Gastroesophageal sphincter (tissue), 4 donors: Measurements from ENCODE around the gene BCL6. TPM values are rescaled to one million over a fixed set of nuclear protein-coding genes. Genes with fewer than 3 reads are reported as not detected.

Experiments
- ATAC-seq: fragments of 150-250 bp; one replicate; pipeline ENCODE4 v1.9.1; 2016; ENCODE audit warnings: mild to moderate bottlenecking, moderate library complexity
- H3K27ac ChIP-seq, 4 donors: fragments of 200-600 bp; sonication (generic) in 3 of 4; 1 replicate in 3 of 4; 2 replicates in 1 of 4; pipeline ENCODE4 v1.5.1; 2016 to 2019
- H3K27me3 ChIP-seq: fragments of 200-600 bp; sonication (generic); one replicate; pipeline ENCODE4 v1.5.1; 2019
- H3K36me3 ChIP-seq, 2 donors: fragments of 200-600 bp; sonication (generic); one replicate each; pipeline ENCODE4 v1.5.1; 2019; ENCODE audit warnings: control low read depth in 1 of 2
- H3K4me1 ChIP-seq, 3 donors: fragments of 200-600 bp; sonication (generic); 1 replicate in 2 of 3; 2 replicates in 1 of 3; pipeline ENCODE4 v1.5.1; 2016 to 2019; ENCODE audit warnings: control low read depth in 2 of 3
- H3K4me3 ChIP-seq, 2 donors: fragments of 200-600 bp; sonication (generic); one replicate each; pipeline ENCODE4 v1.5.1; 2019; ENCODE audit warnings: mild to moderate bottlenecking in 1 of 2, moderate library complexity in 1 of 2
- H3K9me3 ChIP-seq, 3 donors: fragments of 200-600 bp; sonication (generic); one replicate each; pipeline ENCODE4 v1.5.1; 2017 to 2019; ENCODE audit warnings: control low read depth in 2 of 3
- EP300 ChIP-seq: sonication (generic); formaldehyde crosslinking; IDR thresholded peaks from one replicate; pipeline ENCODE4 v1.6.1; 2017; ENCODE audit warnings: antibody characterized with exemption, mild to moderate bottlenecking
- POLR2A ChIP-seq, 2 donors: fragments of 450-650 bp; IDR thresholded peaks; one replicate each; pipeline ENCODE4 v1.6.1; 2017; ENCODE audit warnings: antibody characterized with exemption in 2 of 2, mild to moderate bottlenecking in 2 of 2, moderate library complexity in 1 of 2
- POLR2AphosphoS5 ChIP-seq: sonication (generic); formaldehyde crosslinking; IDR thresholded peaks from one replicate; pipeline ENCODE4 v1.6.1; 2017; ENCODE audit warnings: antibody characterized with exemption
- WGBS, 2 donors: methylation state at CpG; one replicate each; pipeline ENCODE4 v1.1.5; 2018; ENCODE audit warnings: low coverage in 1 of 2; 5-methylcytosine and 5-hydroxymethylcytosine counted together
- total RNA-seq, 4 donors: library from RNA; depleted of rRNA; stranded (reverse); fragments of >200 nt; gene quantifications; one replicate each; pipeline ENCODE4 v1.1.0, GENCODE V29; 2016
- TF ChIP-seq, protein P1 (sequence below), 4 experiments: fragments of 200-600 bp in 2 of 4; fragments of 450-650 bp in 2 of 4; sonication (generic) in 1 of 4; IDR thresholded peaks; one replicate each; pipeline ENCODE4 v1.5.1; 2017 to 2019; ENCODE audit warnings: antibody characterized with exemption in 4 of 4, mild to moderate bottlenecking in 2 of 4, moderate library complexity in 2 of 4

Gene BCL6
- total RNA-seq, 4 donors from 2014 or later: 60.0 to 146 (median 115) TPM

DNA sequence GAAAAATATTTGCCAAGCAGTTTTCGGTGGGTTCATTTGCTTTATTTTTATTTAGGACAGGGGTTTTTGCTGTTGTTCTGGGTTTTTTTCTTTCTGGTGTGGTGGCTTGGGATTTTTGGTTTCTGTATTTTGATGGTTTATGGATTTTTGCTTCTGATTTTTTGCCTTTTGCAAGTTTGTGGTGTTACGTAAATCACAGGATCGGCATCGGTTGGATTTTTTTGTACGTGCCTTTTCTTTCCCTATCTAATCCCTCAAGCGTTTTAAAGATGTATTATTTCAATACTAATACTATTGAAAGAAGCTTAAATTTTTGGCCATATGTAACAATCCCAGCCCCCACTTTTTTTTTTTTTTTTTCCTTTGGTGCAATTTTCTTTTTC, 782 bp upstream of the BCL6 start:
- no peak for ATAC-seq
- WGBS, 2 donors: 0 to 3% methylated on average over 6 of the region's 6 CpGs

DNA sequence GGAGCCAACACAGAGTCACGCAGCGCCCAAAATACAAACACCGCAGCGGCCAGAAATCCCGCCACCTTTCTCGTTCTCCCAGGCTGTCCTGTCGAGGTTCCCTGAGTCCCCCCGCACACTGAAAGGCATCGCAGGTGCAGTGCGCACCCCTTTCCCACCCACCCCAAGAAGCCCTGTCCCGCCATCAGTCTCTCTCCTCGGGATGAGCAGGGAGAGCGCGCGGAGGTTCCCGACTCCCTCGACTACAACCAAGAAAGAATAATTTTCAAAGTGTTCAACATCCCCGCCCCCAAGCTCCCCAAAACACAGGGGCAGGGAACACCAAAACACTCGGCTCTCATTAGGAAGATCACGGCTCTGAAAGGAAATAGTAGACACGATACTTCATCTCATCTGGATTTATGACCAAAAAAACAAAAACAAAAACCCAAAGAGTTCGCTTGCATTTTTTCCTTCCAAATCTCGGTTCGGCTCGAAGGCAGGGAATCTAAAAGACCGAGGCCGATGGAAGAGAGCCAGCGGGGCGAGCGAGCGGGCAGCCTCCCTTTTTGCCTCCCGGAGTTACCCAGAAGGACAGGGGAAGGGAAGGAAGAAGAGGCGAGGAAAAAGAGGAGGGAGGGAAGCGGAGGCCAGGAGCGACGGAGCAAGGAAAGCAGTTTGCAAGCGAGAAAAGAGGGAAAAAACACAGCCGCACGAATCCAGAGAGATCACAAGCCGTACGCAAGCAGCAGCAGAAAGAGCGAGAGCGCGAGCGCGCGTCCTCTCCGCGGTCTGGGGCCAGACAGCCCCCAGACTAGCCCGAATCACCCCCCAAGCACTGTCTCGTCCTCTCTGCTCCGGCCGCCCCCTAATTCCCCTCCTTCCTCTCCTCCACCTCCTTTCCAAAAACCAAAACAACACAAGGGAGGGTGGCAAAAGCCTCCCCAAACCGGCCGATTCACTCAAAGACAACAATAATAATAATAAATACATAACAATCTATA, 808 bp downstream of the BCL6 start:
- H3K4me1 ChIP-seq: peaks cover 0 to 68% (median 2%) of the 10 kb centered on the region in 3 donors
- no peaks in the 10 kb centered on the region for H3K27me3 ChIP-seq
- no peaks in the 10 kb centered on the region for H3K9me3 ChIP-seq
- WGBS, 2 donors: 0 to 1% methylated on average over 28 to 45 of the region's 55 CpGs
- peak overlapping the region; percentile 61 to 68 for H3K4me3 ChIP-seq
- no peak for ATAC-seq
- peak overlapping the region; percentile 88 to 99 (median 96) for H3K27ac ChIP-seq
- TF ChIP-seq POLR2A (IDR thresholded peaks at IDR 0.05) (peak; percentile 25 to 48), POLR2AphosphoS5 (peak; percentile 55), EP300 (no peak)
- TF ChIP-seq, protein P1, sequence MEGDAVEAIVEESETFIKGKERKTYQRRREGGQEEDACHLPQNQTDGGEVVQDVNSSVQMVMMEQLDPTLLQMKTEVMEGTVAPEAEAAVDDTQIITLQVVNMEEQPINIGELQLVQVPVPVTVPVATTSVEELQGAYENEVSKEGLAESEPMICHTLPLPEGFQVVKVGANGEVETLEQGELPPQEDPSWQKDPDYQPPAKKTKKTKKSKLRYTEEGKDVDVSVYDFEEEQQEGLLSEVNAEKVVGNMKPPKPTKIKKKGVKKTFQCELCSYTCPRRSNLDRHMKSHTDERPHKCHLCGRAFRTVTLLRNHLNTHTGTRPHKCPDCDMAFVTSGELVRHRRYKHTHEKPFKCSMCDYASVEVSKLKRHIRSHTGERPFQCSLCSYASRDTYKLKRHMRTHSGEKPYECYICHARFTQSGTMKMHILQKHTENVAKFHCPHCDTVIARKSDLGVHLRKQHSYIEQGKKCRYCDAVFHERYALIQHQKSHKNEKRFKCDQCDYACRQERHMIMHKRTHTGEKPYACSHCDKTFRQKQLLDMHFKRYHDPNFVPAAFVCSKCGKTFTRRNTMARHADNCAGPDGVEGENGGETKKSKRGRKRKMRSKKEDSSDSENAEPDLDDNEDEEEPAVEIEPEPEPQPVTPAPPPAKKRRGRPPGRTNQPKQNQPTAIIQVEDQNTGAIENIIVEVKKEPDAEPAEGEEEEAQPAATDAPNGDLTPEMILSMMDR (IDR thresholded peaks at IDR 0.05): no peak
- no peaks in the 10 kb centered on the region for H3K36me3 ChIP-seq

More for the DNA sequence above, 782 bp upstream of the BCL6 start:
- no peaks in the 10 kb centered on the region for H3K36me3 ChIP-seq
- TF ChIP-seq EP300 (no peak), POLR2A (IDR thresholded peaks at IDR 0.05) (no peak), POLR2AphosphoS5 (no peak)
- TF ChIP-seq, protein P1 (IDR thresholded peaks at IDR 0.05): no peak
- peak overlapping the region; percentile 61 to 68 for H3K4me3 ChIP-seq
- no peaks in the 10 kb centered on the region for H3K9me3 ChIP-seq
- no peaks in the 10 kb centered on the region for H3K27me3 ChIP-seq
- H3K27ac ChIP-seq: peak overlapping the region; percentile 88 to 99 (median 96)
- peaks cover 0 to 70% (median 0%) of the 10 kb centered on the region in 3 donors for H3K4me1 ChIP-seq

DNA sequence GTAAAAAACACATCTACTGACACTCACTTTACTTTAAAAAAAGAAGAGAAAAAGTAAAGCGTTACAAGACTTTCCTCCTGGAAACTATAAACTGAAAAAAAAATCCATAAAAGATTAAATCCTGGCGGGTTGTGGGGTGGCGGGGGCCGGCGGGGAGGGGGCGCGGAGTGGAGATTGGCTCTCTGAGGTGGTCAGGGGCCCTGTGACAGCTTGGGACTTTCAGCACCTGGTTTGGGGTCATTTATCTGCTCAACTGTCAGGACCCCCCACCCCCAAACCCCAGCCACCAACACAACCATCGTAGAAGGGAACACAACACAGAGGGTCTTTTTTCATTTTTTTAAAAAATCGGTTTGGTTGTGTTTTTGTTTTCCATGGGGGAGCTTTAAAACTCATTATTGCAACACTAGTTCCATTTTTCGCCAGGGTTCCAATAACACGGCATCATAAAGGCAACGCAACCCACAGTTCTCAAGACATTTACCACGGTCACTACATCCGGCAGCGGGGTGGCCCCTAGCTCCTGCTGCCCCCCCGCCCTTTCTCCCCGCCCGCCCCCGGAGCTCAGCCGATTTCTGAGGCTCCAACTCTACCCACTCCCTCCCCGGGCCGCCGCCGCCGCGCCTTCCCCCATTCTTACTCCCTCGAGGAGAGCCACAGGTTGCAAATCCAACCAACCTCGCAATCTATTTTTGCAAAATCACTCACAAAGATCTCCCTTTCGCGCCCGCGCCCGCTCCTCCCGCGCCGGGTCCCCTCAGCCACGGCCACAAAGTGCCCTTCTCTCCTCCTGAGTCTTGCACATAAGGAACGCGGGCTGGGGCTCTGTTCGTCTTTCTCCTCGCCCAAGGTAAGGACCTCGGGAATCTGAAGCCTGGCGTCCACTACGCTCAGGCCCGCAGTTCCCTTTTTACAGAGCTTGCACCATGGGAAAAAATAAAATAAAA, 1.8 kb downstream of the BCL6 start:
- Histone ChIP-seq H3K4me1 (peaks cover 0 to 64% (median 3%) of the 10 kb centered on the region in 3 donors), H3K27me3 (no peaks in the 10 kb centered on the region), H3K36me3 (no peaks in the 10 kb centered on the region), H3K9me3 (no peaks in the 10 kb centered on the region), H3K4me3 (peak overlapping the region; percentile 61 to 68), H3K27ac (peak overlapping the region; percentile 88 to 99 (median 96))
- no peak for ATAC-seq
- 3 to 4% methylated on average over 13 to 25 of the region's 45 CpGs for WGBS, 2 donors
- TF ChIP-seq, protein P1 (IDR thresholded peaks at IDR 0.05): no peak
- TF ChIP-seq POLR2AphosphoS5: peak; percentile 85
- TF ChIP-seq EP300: no peak
- TF ChIP-seq POLR2A (IDR thresholded peaks at IDR 0.05): peak; percentile 54 to 68

DNA sequence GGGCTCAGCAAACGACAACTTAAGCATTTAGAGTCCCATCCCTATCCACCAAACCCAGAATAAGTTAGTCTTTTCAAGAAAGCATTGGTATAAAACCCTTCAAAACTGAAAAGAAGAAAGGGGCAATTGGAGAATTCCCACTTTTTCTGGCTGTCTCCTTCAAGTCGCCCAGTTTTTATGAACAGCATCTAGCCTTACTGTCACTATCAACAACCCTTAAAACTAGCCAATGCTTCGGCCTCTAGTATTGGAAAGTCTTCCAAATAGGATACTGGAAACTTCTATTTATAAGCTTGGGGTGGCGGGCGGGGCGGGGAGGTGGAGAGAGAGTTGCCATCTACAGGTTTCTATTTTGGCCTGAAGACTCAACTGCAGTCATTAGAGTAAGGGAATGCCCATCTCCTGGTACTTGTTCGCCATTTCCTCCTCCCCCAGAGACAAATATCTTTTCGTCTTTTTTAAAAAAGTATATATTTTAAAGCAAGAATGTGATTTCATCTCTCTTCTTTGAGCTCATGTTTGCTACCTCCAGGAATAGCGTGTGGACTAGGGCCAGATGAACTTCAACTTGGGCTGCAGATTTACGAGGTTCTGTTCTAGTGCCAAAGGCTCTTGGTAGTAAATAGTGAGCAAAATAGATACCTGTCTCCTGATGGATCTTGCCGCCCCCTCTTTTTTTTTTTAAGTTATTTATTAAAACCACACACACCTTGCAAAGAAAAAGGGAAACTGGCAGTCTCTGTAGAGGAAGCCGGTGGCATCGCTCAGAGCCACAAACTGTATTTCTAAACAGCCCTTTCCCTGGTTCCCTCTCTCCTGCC, 2.7 kb downstream of the BCL6 start:
- TF ChIP-seq, protein P1 (IDR thresholded peaks at IDR 0.05): no peak
- peak; percentile 1 to 11 for TF ChIP-seq POLR2A (IDR thresholded peaks at IDR 0.05)
- peak; percentile 58 for TF ChIP-seq POLR2AphosphoS5
- TF ChIP-seq EP300: no peak
- 20 to 27% methylated on average over 12 to 13 of the region's 13 CpGs for WGBS, 2 donors
- no peak for ATAC-seq

More for the DNA sequence above, 2.7 kb downstream of the BCL6 start:
- no peaks in the 10 kb centered on the region for H3K27me3 ChIP-seq
- peak overlapping the region; percentile 61 to 68 for H3K4me3 ChIP-seq
- H3K36me3 ChIP-seq: no peaks in the 10 kb centered on the region
- peak overlapping the region; percentile 88 to 99 (median 96) for H3K27ac ChIP-seq
- no peaks in the 10 kb centered on the region for H3K9me3 ChIP-seq
- H3K4me1 ChIP-seq: peaks cover 0 to 56% (median 3%) of the 10 kb centered on the region in 3 donors
